BJ (cell line): Measurements from ENCODE around the gene FBXO48. TPM values are rescaled to one million over a fixed set of nuclear protein-coding genes. Genes with fewer than 3 reads are reported as not detected.

Experiments used
- CTCF ChIA-PET: fragments of 350-600 bp; formaldehyde crosslinking; extraction: SDS; loops from one replicate; lab custom pipeline; 2021; ENCODE audit warnings: antibody characterized with exemption, inconsistent platforms; lab: Yijun Ruan, JAX
- POLR2A ChIA-PET: fragments of 300-600 bp; sonication (Branson Sonifier 250); formaldehyde crosslinking; extraction: SDS; loops from one replicate; lab custom pipeline; 2021; ENCODE audit warnings: antibody characterized with exemption; lab: Charles Lee
- DNase-seq: peaks from one replicate; pipeline ENCODE4 v3.0.0-alpha.2; 2011; ENCODE audit warnings: low read depth
- H3K27me3 ChIP-seq: 2 replicates; pipeline ENCODE4 v1.6.0; 2011; ENCODE audit warnings: low read length; ENCODE audit not compliant: control insufficient read depth, insufficient read depth
- H3K36me3 ChIP-seq: 2 replicates; pipeline ENCODE4 v1.5.1; 2011; ENCODE audit warnings: low read length; ENCODE audit not compliant: control insufficient read depth, insufficient read depth
- H3K4me3 ChIP-seq: 2 replicates; pipeline ENCODE4 v1.5.1; 2011; ENCODE audit warnings: low read depth, mild to moderate bottlenecking, control low read depth, low read length
- CTCF ChIP-seq: IDR thresholded peaks from 2 replicates; pipeline ENCODE4 v1.5.1; 2011; ENCODE audit warnings: low read depth, mild to moderate bottlenecking, control low read depth, inconsistent platforms, low read length, moderate library complexity; ENCODE audit not compliant: insufficient read depth
- polyA plus RNA-seq: library from polyadenylated mRNA; depleted of rRNA; stranded (reverse); fragments of >200 nt; gene quantifications from 2 replicates; pipeline ENCODE4 v1.2.3, GENCODE V29; 2011

The FBXO48 gene
- polyA plus RNA-seq, 1 experiment, result 0.49 TPM

- no peak overlapping the region for H3K4me3 ChIP-seq
- H3K27me3 ChIP-seq, result peaks cover 5% of the 10 kb centered on the region; the same call in 1 of the 2 replicates
- CTCF ChIA-PET, result interaction anchor here (0.6 to 7.2 kb wide), 37 partner anchors 8 to 343 kb away, joined by 3 to 97 read pairs (median 4); partner anchors contain the start of genes CNRIP1 and PPP3R1
- POLR2A ChIA-PET, result no interaction called here
- peak; percentile 86 for TF ChIP-seq CTCF
- no peaks in the 10 kb centered on the region for H3K36me3 ChIP-seq
- DNase-seq, result no peak
Measured at GRCh38 chr2:68441179-68441993, 25.7 kb downstream of the FBXO48 start.

DNA sequence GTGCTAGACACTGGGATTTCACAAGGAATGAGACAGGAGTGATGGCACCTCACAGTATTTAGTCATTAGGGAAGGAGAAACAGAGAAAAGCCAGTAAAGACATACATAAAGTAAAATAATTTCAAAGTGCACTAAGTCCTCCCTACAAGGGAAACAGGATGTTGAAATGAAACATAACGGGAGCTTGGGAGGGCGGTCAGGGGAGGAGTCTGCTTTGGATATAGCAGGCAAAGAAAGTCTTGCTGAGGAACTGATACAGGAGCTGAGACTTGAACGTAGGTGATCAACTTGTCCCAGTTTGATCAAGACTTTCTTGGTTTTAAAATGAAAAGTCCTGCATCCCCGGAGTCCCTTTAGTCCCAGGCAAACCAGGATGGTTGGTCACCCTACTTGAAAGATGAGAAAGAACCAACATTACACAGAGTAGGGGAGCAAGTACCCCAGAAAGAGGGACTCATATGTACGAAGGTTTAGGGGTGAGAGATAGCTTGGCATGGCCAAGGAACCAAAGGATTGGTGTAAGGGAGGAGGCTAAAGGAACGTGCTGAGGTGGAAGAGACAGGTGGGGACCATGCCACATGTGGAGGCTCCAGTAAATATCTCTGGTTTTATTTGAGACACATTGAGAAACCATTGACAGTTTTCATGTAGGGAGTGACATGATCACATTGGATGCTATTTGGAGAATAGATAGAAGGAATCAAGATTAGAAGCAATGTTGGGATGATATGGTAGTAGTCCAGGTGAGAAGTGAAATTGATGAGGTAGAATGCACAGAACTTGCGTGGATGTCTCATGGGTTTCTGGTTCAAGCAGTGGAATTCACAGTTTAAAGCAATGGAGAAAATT, 28.4 kb downstream of the FBXO48 start:
- ChIA-PET POLR2A (no interaction called here), CTCF (interaction anchor here (0.8 to 7.2 kb wide), 3 partner anchors 81 to 317 kb away, joined by 3 to 97 read pairs (median 4); partner anchors contain the start of gene CNRIP1)
- Histone ChIP-seq H3K27me3 (peaks cover 2% of the 10 kb centered on the region; the same call in 1 of the 2 replicates), H3K36me3 (no peaks in the 10 kb centered on the region), H3K4me3 (no peak overlapping the region)
- TF ChIP-seq CTCF, result no peak
- no peak for DNase-seq

GRCh38 chr2:68436270-68436669, 30.8 kb downstream of the FBXO48 start:
- no peak overlapping the region for H3K4me3 ChIP-seq
- ChIA-PET CTCF (interaction anchor here (0.8 to 2.1 kb wide), 4 partner anchors 12 to 314 kb away, joined by 3 to 10 read pairs (median 4); partner anchors contain the start of genes APLF and FBXO48), POLR2A (no interaction called here)
- no peak for DNase-seq
- no peak for TF ChIP-seq CTCF
- H3K36me3 ChIP-seq, result no peaks in the 10 kb centered on the region
- peaks cover 2% of the 10 kb centered on the region for H3K27me3 ChIP-seq

- no peak for DNase-seq
- POLR2A ChIA-PET, result no interaction called here
Measured at GRCh38 chr2:68435615-68436014, 31.5 kb downstream of the FBXO48 start.

More at GRCh38 chr2:68435615-68436014, 31.5 kb downstream of the FBXO48 start:
- Histone ChIP-seq H3K4me3 (no peak overlapping the region), H3K27me3 (peaks cover 2% of the 10 kb centered on the region), H3K36me3 (no peaks in the 10 kb centered on the region)
- CTCF ChIA-PET, result interaction anchor here (2.1 kb wide), 1 partner anchor 313 kb away, joined by 10 read pairs; no protein-coding TSS in a partner anchor
- no peak for TF ChIP-seq CTCF
